HFFc6 (cell line): ENCODE measurements around the gene COTL1. TPM values are rescaled to one million over a fixed set of nuclear protein-coding genes. Genes with fewer than 3 reads are reported as not detected.

Experiments used
- DNase-seq: peaks from one replicate; pipeline ENCODE4 v3.0.0-alpha.2; 2018
- H3K27ac Mint-ChIP-seq: 2 replicates; pipeline ENCODE4 v1.8.0; 2020; ENCODE audit warnings: mild to moderate bottlenecking, mixed read lengths
- H3K27me3 Mint-ChIP-seq: 2 replicates; pipeline ENCODE4 v1.8.0; 2021; ENCODE audit warnings: mild to moderate bottlenecking, moderate library complexity, mixed read lengths; ENCODE audit not compliant: insufficient read depth
- H3K36me3 Mint-ChIP-seq: 2 replicates; pipeline ENCODE4 v1.8.0; 2021; ENCODE audit warnings: low read depth, mixed read lengths
- H3K4me1 Mint-ChIP-seq: 2 replicates; pipeline ENCODE4 v1.8.0; 2020; ENCODE audit warnings: low read depth, mixed read lengths
- H3K4me3 Mint-ChIP-seq: 2 replicates; pipeline ENCODE4 v1.8.0; 2020; ENCODE audit warnings: mild to moderate bottlenecking, moderate library complexity, mixed read lengths
- H3K9me3 Mint-ChIP-seq: 2 replicates; pipeline ENCODE4 v1.8.0; 2020; ENCODE audit warnings: mild to moderate bottlenecking, mixed read lengths
- CTCF ChIP-seq: fragments of 200-600 bp; sonication (generic); IDR thresholded peaks from 2 replicates; pipeline ENCODE4 v1.5.0; 2021; ENCODE audit warnings: antibody characterized with exemption, mild to moderate bottlenecking
- total RNA-seq, 6 experiments: library from RNA; stranded (reverse); fragmentation: NEBNext Ultra II Directional; extraction: Animal tissue kit (Norgen Biotek cat#: 25700); gene quantifications; 2 replicates in 1 of 6; 3 replicates in 5 of 6; pipeline ENCODE4 v1.2.3, GENCODE V29; 2021

COTL1 gene
- total RNA-seq, 6 experiments from 2014 or later, result 580 to 681 (median 632) TPM

GRCh38 chr16:84565669-84566495, 52.0 kb downstream of the COTL1 start:
- TF ChIP-seq CTCF, result no peak
- DNase-seq, result no peak
- Mint-ChIP-seq H3K4me1 (peaks cover 19% of the 10 kb centered on the region), H3K36me3 (peaks cover 59% of the 10 kb centered on the region), H3K9me3 (peaks cover 15% of the 10 kb centered on the region), H3K4me3 (no peak overlapping the region), H3K27ac (peak overlapping the region; percentile 29; the same call in 1 of the 2 replicates), H3K27me3 (peaks cover 10% of the 10 kb centered on the region)

- peaks cover 6% of the 10 kb centered on the region for H3K27me3 Mint-ChIP-seq
- no peak overlapping the region for H3K4me3 Mint-ChIP-seq
- TF ChIP-seq CTCF, result no peak
- no peak for DNase-seq
- H3K27ac Mint-ChIP-seq, result 0 out of 2 replicates have a peak overlapping the region, but pooled peaks have one; percentile 36
- peaks cover 41% of the 10 kb centered on the region for H3K36me3 Mint-ChIP-seq
- H3K9me3 Mint-ChIP-seq, result no peaks in the 10 kb centered on the region
- H3K4me1 Mint-ChIP-seq, result peaks cover 13% of the 10 kb centered on the region
These were observed 54.0 kb downstream of the COTL1 start for GRCh38 chr16:84563786-84564420.

- H3K9me3 Mint-ChIP-seq, result no peaks in the 10 kb centered on the region
- peaks cover 8% of the 10 kb centered on the region for H3K4me1 Mint-ChIP-seq
- no peak overlapping the region; the same call in 1 of the 2 replicates for H3K27ac Mint-ChIP-seq
- peaks cover 6% of the 10 kb centered on the region for H3K27me3 Mint-ChIP-seq
- no peak for DNase-seq
- no peak for TF ChIP-seq CTCF
- peaks cover 34% of the 10 kb centered on the region for H3K36me3 Mint-ChIP-seq
- H3K4me3 Mint-ChIP-seq, result no peak overlapping the region
These were observed 54.7 kb downstream of the COTL1 start for GRCh38 chr16:84563064-84563715.

GRCh38 chr16:84562174-84562815, 55.6 kb downstream of the COTL1 start:
- H3K4me3 Mint-ChIP-seq, result no peak overlapping the region
- no peak for TF ChIP-seq CTCF
- no peaks in the 10 kb centered on the region for H3K9me3 Mint-ChIP-seq
- H3K27me3 Mint-ChIP-seq, result peaks cover 2% of the 10 kb centered on the region
- peaks cover 26% of the 10 kb centered on the region for H3K36me3 Mint-ChIP-seq
- no peaks in the 10 kb centered on the region for H3K4me1 Mint-ChIP-seq
- no peak for DNase-seq
- no peak overlapping the region for H3K27ac Mint-ChIP-seq

GRCh38 chr16:84561291-84561690, 56.6 kb downstream of the COTL1 start:
- TF ChIP-seq CTCF, result no peak
- peaks cover 4% of the 10 kb centered on the region for H3K27me3 Mint-ChIP-seq
- H3K36me3 Mint-ChIP-seq, result peaks cover 19% of the 10 kb centered on the region
- no peak overlapping the region for H3K4me3 Mint-ChIP-seq
- no peaks in the 10 kb centered on the region for H3K9me3 Mint-ChIP-seq
- no peak overlapping the region for H3K27ac Mint-ChIP-seq
- no peak for DNase-seq
- H3K4me1 Mint-ChIP-seq, result no peaks in the 10 kb centered on the region
